OCI-LY7 (cell line): ENCODE data around the gene ZNF205.

Source experiments
- EZH2phosphoT487 ChIP-seq: fragments of 200-600 bp; sonication (generic); IDR thresholded peaks from 2 replicates; pipeline ENCODE4 v1.6.1; 2018; ENCODE audit warnings: low read depth, borderline replicate concordance, mild to moderate bottlenecking, mixed run types, antibody characterized with exemption, low read length, moderate library complexity, mixed read lengths
- TF ChIP-seq, protein P1 (sequence below): fragments of 200-600 bp; sonication (generic); conservative IDR thresholded peaks from 2 replicates; pipeline ENCODE4 v1.5.1; 2014; ENCODE audit warnings: mild to moderate bottlenecking, antibody characterized with exemption, low read length, moderate library complexity, mixed read lengths

- TF ChIP-seq, protein P1, sequence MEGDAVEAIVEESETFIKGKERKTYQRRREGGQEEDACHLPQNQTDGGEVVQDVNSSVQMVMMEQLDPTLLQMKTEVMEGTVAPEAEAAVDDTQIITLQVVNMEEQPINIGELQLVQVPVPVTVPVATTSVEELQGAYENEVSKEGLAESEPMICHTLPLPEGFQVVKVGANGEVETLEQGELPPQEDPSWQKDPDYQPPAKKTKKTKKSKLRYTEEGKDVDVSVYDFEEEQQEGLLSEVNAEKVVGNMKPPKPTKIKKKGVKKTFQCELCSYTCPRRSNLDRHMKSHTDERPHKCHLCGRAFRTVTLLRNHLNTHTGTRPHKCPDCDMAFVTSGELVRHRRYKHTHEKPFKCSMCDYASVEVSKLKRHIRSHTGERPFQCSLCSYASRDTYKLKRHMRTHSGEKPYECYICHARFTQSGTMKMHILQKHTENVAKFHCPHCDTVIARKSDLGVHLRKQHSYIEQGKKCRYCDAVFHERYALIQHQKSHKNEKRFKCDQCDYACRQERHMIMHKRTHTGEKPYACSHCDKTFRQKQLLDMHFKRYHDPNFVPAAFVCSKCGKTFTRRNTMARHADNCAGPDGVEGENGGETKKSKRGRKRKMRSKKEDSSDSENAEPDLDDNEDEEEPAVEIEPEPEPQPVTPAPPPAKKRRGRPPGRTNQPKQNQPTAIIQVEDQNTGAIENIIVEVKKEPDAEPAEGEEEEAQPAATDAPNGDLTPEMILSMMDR, result no peak
- TF ChIP-seq EZH2phosphoT487, result no peak
These were observed 23.9 kb upstream of the ZNF205 start for GRCh38 chr16:3088450-3088849.
